Large intestine (tissue), 3 donors: ENCODE measurements around the gene QSOX1. TPM values are rescaled to one million over a fixed set of nuclear protein-coding genes. Genes with fewer than 3 reads are reported as not detected.
A peak's percentile ranks its signal among the peaks of the same experiment; 100 is the strongest.

ENCODE experiments used
- DNase-seq, 2 donors: peaks; one replicate each; pipeline versions ENCODE4 v3.0.0 to v3.0.0-alpha.2; 2013
- H3K27ac ChIP-seq: one replicate; pipeline ENCODE4 v1.5.1; 2013; ENCODE audit warnings: low read length
- H3K27me3 ChIP-seq: 2 replicates; pipeline ENCODE4 v1.6.1; 2013; ENCODE audit warnings: low read length; ENCODE audit not compliant: control insufficient read depth, insufficient read depth
- H3K36me3 ChIP-seq: 2 replicates; pipeline ENCODE4 v1.6.1; 2013; ENCODE audit warnings: low read length; ENCODE audit not compliant: control insufficient read depth, insufficient read depth
- H3K4me1 ChIP-seq: one replicate; pipeline ENCODE4 v1.6.1; 2013; ENCODE audit warnings: low read length; ENCODE audit not compliant: control insufficient read depth, insufficient read depth
- H3K4me3 ChIP-seq: one replicate; pipeline ENCODE4 v1.5.1; 2013; ENCODE audit warnings: low read length
- H3K9me3 ChIP-seq: one replicate; pipeline ENCODE4 v1.6.1; 2013; ENCODE audit warnings: mild to moderate bottlenecking, low read depth, low read length, moderate library complexity; ENCODE audit not compliant: control insufficient read depth
- WGBS: methylation state at CpG from one replicate; pipeline ENCODE4 v1.1.5; 2013; ENCODE audit warnings: low lambda C conversion rate; ENCODE audit not compliant: insufficient coverage; 5-methylcytosine and 5-hydroxymethylcytosine counted together
- polyA plus RNA-seq: library from polyadenylated mRNA; unstranded; fragments of 120-200 nt; gene quantifications from one replicate; pipeline ENCODE4 v1.2.1, GENCODE V29; 2013

The QSOX1 gene
- polyA plus RNA-seq, 1 donor, result 43.3 TPM

DNA sequence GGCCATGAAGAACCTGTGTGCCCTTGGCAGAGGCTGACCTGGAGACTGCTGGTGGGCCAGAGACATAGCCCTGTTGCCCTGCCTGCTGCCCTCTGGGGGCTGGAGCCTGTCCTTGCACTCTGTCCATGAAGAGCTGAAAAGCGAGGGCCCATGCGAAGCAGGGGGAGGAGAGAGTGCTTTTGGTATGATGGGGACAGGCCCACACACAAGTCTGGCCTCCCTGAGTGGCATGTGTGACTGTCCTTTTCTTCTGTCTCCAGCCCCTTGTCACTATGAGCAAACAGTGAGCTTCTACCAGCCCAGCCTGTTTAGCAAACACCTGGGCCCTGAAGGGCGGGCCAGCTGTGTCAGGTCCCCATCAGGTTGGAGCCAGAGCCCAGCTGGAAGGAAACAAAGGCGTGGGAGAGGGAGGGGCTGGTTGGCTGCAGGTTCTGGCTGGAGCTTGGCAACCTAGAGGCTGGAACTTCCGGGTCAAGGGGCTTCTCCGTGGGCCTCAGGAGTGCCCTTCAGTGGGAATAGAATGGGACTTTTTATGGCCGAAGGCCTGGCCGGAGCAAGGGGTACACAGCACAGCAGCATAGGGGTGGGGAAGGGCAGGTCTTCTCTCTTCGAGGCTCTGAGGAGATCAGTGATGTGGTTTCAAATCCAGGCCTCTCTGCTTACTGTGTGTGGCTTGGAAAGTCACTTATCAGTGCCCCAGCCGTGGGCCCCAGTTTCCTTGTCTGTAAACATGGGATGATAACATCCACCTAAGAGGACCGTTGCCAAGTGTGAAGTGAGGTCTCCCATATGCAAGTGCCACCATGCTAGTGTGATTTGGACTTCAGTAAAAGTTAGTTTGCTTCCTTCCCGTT lies 14.3 kb downstream of the QSOX1 start:
- Histone ChIP-seq H3K27me3 (no peaks in the 10 kb centered on the region), H3K4me1 (peaks cover 25% of the 10 kb centered on the region), H3K9me3 (no peaks in the 10 kb centered on the region), H3K36me3 (peaks cover 4% of the 10 kb centered on the region), H3K4me3 (no peak overlapping the region), H3K27ac (peak overlapping the region; percentile 22)
- peak; percentile 33 to 72 for DNase-seq
- no CpG with 5 or more reads among the region's 12 CpGs for WGBS

DNA sequence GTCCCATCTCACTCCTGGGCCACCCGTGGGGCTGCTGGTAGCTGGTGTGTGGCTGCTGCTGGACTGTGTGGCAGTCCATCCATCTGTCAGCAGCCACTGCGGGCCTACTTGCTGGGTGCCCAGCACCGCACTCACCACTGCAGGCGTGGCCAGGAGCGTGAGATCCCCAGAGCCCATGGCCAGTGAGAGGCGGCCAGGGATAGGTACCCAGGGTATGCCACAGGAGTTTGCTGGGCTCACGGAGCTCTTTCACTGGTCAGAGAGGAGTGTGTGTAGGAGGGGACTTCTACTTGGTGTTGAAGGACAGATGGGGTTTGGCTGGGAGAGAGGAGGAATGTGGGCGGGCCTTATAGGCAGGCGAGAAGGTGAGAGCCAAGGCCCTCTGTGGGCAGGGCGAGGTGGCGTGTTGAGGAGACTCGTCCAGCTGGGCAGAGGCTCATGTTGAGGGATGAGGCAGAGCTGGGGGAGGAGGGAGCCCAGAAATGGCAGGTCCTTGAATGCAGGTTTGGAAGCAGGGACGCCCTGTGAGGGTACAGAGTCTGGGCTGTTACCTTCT lies 15.0 kb downstream of the QSOX1 start:
- H3K27ac ChIP-seq, result peak overlapping the region; percentile 12
- DNase-seq, result no peak
- peaks cover 4% of the 10 kb centered on the region for H3K36me3 ChIP-seq
- no peak overlapping the region for H3K4me3 ChIP-seq
- H3K27me3 ChIP-seq, result no peaks in the 10 kb centered on the region
- H3K4me1 ChIP-seq, result peaks cover 25% of the 10 kb centered on the region
- no peaks in the 10 kb centered on the region for H3K9me3 ChIP-seq
- WGBS, result no CpG with 5 or more reads among the region's 13 CpGs

DNA sequence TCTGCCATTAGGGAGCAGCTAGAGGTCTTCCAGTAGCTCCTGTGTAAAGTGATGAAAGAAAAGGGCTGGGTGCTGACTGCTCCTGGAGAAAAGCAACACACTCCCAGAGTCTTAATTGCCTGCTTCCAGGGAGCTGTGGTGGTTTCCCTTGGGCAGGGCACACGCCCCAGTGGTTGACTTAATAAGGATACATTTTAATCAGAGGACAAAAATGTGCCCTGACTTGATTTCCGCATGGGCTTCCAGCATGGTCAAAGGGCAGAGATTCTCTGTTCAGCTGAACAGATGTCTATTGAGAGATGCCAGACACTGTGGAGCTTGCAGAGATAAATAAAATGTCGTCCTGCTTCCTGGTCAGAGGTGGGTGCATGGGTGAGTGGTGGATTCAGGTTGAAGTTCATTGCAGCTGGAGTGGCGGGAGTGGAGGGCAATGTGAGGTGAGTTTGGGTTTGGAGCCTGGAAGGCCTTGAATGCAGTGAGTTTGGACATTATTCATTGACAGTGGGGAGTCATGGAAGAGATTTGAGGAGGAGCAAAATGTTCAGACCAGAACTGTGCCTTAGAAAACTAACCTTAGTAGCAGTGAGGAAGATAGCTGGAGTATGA lies 16.0 kb downstream of the QSOX1 start:
- no peak overlapping the region for H3K27ac ChIP-seq

DNA sequence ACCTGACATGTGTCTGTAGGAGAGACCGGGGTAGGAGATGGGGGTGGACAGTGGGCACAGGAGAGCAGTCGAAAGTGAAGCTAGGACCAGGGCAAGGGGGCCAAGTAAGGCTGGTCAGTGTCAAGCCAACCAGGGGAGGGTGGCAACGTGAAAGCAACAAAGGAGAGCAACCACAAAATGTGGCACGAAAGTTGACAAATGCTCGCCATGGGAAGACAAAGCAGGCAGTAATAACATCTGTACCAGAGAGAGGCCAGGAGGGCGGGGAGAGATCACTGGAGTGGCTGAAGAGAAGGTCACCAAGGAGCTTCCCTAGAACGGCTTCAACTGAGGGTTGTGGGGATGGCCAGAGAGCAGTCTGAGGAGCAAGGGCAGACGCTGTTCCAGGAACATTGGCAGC lies 17.0 kb downstream of the QSOX1 start:
- H3K27me3 ChIP-seq, result no peaks in the 10 kb centered on the region
- DNase-seq, result no peak
- WGBS, result 100% methylated on average over 2 of the region's 8 CpGs
- no peaks in the 10 kb centered on the region for H3K9me3 ChIP-seq
- no peak overlapping the region for H3K27ac ChIP-seq
- H3K4me3 ChIP-seq, result no peak overlapping the region
- peaks cover 25% of the 10 kb centered on the region for H3K4me1 ChIP-seq
- H3K36me3 ChIP-seq, result peaks cover 7% of the 10 kb centered on the region

More for the DNA sequence above, 16.0 kb downstream of the QSOX1 start:
- peak; percentile 44 to 76 for DNase-seq
- H3K4me3 ChIP-seq, result no peak overlapping the region
- H3K27me3 ChIP-seq, result no peaks in the 10 kb centered on the region
- H3K9me3 ChIP-seq, result no peaks in the 10 kb centered on the region
- H3K4me1 ChIP-seq, result peaks cover 25% of the 10 kb centered on the region
- no CpG with 5 or more reads among the region's 4 CpGs for WGBS
- H3K36me3 ChIP-seq, result peaks cover 4% of the 10 kb centered on the region

DNA sequence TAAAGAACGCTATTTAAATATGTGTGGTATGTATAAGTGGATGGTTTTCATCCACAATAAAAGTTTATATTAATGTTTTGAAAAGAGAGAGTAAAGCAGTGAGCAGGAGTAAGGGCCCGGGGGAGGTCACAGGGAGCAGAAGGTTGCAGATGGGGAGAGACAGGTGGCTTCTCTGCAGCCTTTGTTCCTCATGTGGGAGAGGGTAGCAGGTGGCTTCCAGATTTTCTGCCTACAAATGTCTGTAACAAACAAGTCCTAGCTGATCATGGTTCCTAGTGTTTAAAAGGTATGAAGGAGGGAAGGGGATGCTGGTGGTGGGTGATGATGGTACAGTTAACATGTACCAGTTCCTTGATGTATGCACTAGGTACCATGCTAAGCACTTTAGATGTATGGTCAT lies 18.8 kb downstream of the QSOX1 start:
- H3K27me3 ChIP-seq, result no peaks in the 10 kb centered on the region
- H3K4me3 ChIP-seq, result no peak overlapping the region
- WGBS, result 86% methylated on average over 1 of the region's 2 CpGs
- H3K9me3 ChIP-seq, result no peaks in the 10 kb centered on the region
- no peak for DNase-seq
- no peak overlapping the region for H3K27ac ChIP-seq
- H3K36me3 ChIP-seq, result peaks cover 3% of the 10 kb centered on the region
- peaks cover 22% of the 10 kb centered on the region for H3K4me1 ChIP-seq

DNA sequence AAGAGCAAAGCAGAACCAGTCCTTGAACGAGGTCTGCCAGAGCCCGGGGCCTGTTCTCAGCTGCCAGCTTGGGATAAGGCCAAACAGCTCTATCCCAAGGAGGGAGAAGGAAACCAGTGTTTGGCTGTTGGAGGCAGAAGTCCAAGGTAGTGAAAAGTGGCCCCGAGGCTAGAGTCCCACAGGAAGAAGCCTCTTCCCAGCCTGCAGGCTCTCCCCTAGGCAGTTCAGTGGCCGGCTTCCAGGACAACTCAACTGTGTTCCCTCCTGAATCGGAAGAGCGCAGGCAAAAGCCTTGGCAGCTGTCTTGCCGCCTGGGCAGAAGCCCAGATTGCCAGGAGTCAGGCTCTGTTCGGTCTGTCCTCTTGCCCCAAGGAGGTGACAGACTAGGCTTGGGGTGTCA lies 19.3 kb downstream of the QSOX1 start:
- Histone ChIP-seq H3K4me3 (no peak overlapping the region), H3K27me3 (no peaks in the 10 kb centered on the region), H3K4me1 (peaks cover 17% of the 10 kb centered on the region), H3K36me3 (peaks cover 3% of the 10 kb centered on the region), H3K27ac (no peak overlapping the region), H3K9me3 (no peaks in the 10 kb centered on the region)
- WGBS, result no CpG with 5 or more reads among the region's 8 CpGs
- no peak for DNase-seq

DNA sequence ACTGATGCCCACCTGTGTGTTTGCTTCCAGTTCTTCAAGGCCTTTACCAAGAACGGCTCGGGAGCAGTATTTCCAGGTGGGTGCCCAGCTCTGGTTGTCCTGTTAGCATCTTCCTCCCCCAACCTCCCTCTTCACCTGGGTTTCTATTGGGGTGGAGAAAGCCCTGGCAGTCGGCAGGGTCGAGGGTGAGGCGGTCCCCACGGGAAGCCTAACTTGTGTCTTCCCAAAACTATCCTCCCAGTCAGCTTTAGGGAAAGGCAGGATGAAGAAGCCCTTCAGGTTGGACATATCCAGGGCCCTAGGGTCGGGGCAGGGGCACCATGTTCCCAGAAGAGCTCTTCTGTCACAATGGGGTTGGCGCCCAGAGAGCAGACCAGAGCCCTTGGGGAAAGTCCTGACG lies 20.6 kb downstream of the QSOX1 start:
- H3K27me3 ChIP-seq, result no peaks in the 10 kb centered on the region
- no peak overlapping the region for H3K27ac ChIP-seq
- peaks cover 5% of the 10 kb centered on the region for H3K4me1 ChIP-seq
- no CpG with 5 or more reads among the region's 9 CpGs for WGBS
- DNase-seq, result no peak
- H3K9me3 ChIP-seq, result no peaks in the 10 kb centered on the region
- peaks cover 6% of the 10 kb centered on the region for H3K36me3 ChIP-seq
- H3K4me3 ChIP-seq, result no peak overlapping the region

DNA sequence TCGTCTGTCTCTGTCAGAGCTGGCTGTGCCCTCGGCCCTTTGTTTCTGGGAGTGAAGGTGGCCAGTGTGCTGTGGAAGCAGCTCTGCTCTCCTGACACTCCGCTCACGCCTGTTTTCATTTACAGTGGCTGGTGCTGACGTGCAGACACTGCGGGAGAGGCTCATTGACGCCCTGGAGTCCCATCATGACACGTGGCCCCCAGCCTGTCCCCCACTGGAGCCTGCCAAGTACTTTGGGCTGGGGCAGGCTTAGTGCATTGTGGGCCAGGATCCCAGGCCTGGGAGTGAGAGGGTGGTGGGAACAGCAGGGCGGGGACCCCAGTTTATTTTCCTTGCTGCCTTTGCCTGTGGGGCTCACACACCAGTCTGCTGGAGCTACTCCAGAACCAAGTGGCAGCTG lies 21.1 kb downstream of the QSOX1 start:
- Histone ChIP-seq H3K27ac (no peak overlapping the region), H3K4me1 (no peaks in the 10 kb centered on the region), H3K27me3 (no peaks in the 10 kb centered on the region), H3K36me3 (peaks cover 6% of the 10 kb centered on the region), H3K4me3 (no peak overlapping the region), H3K9me3 (no peaks in the 10 kb centered on the region)
- no peak for DNase-seq
- no CpG with 5 or more reads among the region's 9 CpGs for WGBS

DNA sequence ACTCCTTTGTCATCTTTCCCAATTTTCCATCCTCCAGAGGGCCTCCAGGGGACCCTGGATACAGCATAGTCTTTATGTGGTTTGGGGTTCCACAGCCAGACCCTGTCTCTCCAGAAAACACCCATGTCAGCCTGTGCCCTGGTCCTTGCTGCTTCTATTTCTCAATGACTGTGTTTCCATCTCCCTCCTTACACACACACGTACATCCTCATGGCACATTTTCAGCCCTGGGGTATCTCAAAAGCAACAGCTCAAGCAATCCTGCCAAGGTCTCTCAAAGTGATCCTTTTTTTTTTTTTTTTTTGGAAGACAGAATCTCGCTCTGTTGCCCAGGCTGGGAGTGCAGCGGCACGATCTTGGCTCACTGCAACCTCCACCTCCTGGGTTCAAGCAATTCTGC lies 22.3 kb downstream of the QSOX1 start:
- WGBS, result no CpG with 5 or more reads among the region's 4 CpGs
- no peak overlapping the region for H3K4me3 ChIP-seq
- H3K4me1 ChIP-seq, result no peaks in the 10 kb centered on the region
- H3K9me3 ChIP-seq, result no peaks in the 10 kb centered on the region
- DNase-seq, result no peak
- no peak overlapping the region for H3K27ac ChIP-seq
- H3K36me3 ChIP-seq, result peaks cover 7% of the 10 kb centered on the region
- H3K27me3 ChIP-seq, result no peaks in the 10 kb centered on the region

DNA sequence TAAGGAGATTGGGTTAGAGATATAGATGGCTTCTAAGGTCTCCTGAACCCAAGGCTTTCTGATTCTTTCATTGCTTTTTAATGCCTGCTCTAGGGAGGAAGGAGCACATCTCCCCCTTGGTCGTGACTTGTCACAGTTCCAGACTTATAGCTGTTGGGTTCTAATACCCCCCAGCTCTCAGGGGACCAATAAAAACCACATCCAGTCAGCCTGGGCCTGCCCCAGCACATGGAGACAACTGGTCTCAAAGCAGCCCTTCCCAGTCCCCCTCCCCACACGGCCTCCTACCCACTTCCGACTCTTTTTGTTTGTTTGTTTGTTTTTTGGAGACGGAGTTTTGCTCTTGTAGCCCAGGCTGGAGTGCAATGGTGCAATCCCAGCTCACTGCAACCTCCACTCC lies 23.3 kb downstream of the QSOX1 start:
- WGBS, result no CpG with 5 or more reads among the region's 4 CpGs
- DNase-seq, result no peak
- peaks cover 14% of the 10 kb centered on the region for H3K36me3 ChIP-seq
- no peaks in the 10 kb centered on the region for H3K9me3 ChIP-seq
- no peaks in the 10 kb centered on the region for H3K27me3 ChIP-seq
- no peak overlapping the region for H3K27ac ChIP-seq
- H3K4me3 ChIP-seq, result no peak overlapping the region
- no peaks in the 10 kb centered on the region for H3K4me1 ChIP-seq
